PC-3 (cell line): Measurements from ENCODE around the gene ERMN. TPM values are rescaled to one million over a fixed set of nuclear protein-coding genes. Genes with fewer than 3 reads are reported as not detected.
A peak's percentile ranks its signal among the peaks of the same experiment; 100 is the strongest.

Experiments
- ATAC-seq: fragments of 200-7000 bp; cut with Tn5 transposase; 2 replicates; pipeline ENCODE4 v1.9.1; 2020; ENCODE audit warnings: mild to moderate bottlenecking, moderate library complexity
- BruUV-seq: library from RNA; stranded (reverse); fragments of 400-500 nt; replicated peaks from 2 replicates; lab custom pipeline; 2021; lab: Mats Ljungman, UMichigan
- CTCF ChIA-PET: fragments of 300-600 bp; sonication (Branson Sonifier 250); formaldehyde crosslinking; loops from one replicate; lab custom pipeline; 2022; ENCODE audit warnings: antibody characterized with exemption; lab: Charles Lee
- POLR2A ChIA-PET: fragments of 300-600 bp; sonication (Branson Sonifier 250); formaldehyde crosslinking; loops from one replicate; lab custom pipeline; 2022; ENCODE audit warnings: antibody characterized with exemption; ENCODE audit not compliant: unreplicated experiment; lab: Charles Lee
- DNase-seq: peaks from one replicate; pipeline ENCODE4 v3.0.0-alpha.2; 2015
- H2AFZ ChIP-seq: fragments of 300-600 bp; sonication (generic); 2 replicates; pipeline ENCODE4 v1.6.0; 2016; ENCODE audit warnings: antibody characterized with exemption, low read length
- H3F3A ChIP-seq: fragments of 300-600 bp; sonication (generic); one replicate; pipeline ENCODE4 v1.6.0; 2017; ENCODE audit warnings: antibody characterized with exemption, low read length, control low read depth, mild to moderate bottlenecking; ENCODE audit not compliant: unreplicated experiment
- H3K27ac ChIP-seq: fragments of 300-600 bp; sonication (generic); 2 replicates; pipeline ENCODE4 v1.5.1; 2016; ENCODE audit warnings: mild to moderate bottlenecking, low read length
- H3K27me3 ChIP-seq: fragments of 300-600 bp; sonication (generic); 2 replicates; pipeline ENCODE4 v1.6.1; 2016; ENCODE audit warnings: low read length, mixed read lengths
- H3K36me3 ChIP-seq: fragments of 300-600 bp; sonication (generic); 2 replicates; pipeline ENCODE4 v1.6.1; 2016; ENCODE audit warnings: low read depth, mixed run types, low read length, mixed read lengths
- H3K4me1 ChIP-seq: fragments of 300-600 bp; sonication (generic); 2 replicates; pipeline ENCODE4 v1.5.1; 2016; ENCODE audit warnings: low read length; ENCODE audit not compliant: insufficient read depth
- H3K4me2 ChIP-seq: fragments of 300-600 bp; sonication (generic); 2 replicates; pipeline ENCODE4 v1.6.0; 2016; ENCODE audit warnings: low read length
- H3K4me3 ChIP-seq: fragments of 300-600 bp; sonication (generic); 2 replicates; pipeline ENCODE4 v1.5.1; 2016; ENCODE audit warnings: mild to moderate bottlenecking, low read length, mixed read lengths
- H3K79me2 ChIP-seq: fragments of 300-600 bp; sonication (generic); 2 replicates; pipeline ENCODE4 v1.6.1; 2017; ENCODE audit warnings: low read length, mixed read lengths
- H3K9ac ChIP-seq: fragments of 300-600 bp; sonication (generic); 2 replicates; pipeline ENCODE4 v1.6.0; 2016; ENCODE audit warnings: mild to moderate bottlenecking, low read length
- H3K9me2 ChIP-seq: fragments of 300-600 bp; sonication (generic); replicated peaks from 2 replicates; pipeline ENCODE4 v1.6.1; 2016; ENCODE audit warnings: mixed run types, low read length, mixed read lengths
- H3K9me3 ChIP-seq: fragments of 300-600 bp; sonication (generic); 2 replicates; pipeline ENCODE4 v1.6.1; 2016; ENCODE audit warnings: low read length, mixed read lengths
- H4K20me1 ChIP-seq: fragments of 300-600 bp; sonication (generic); 2 replicates; pipeline ENCODE4 v1.6.1; 2016; ENCODE audit warnings: low read length, mixed read lengths
- EZH2 ChIP-seq: fragments of 300-600 bp; sonication (generic); IDR thresholded peaks from one replicate; pipeline ENCODE4 v1.6.1; 2017; ENCODE audit warnings: antibody characterized with exemption, mild to moderate bottlenecking, low read length; ENCODE audit not compliant: unreplicated experiment
- EZH2phosphoT487 ChIP-seq: fragments of 300-600 bp; sonication (generic); IDR thresholded peaks from 2 replicates; pipeline ENCODE4 v1.6.1; 2018; ENCODE audit warnings: mild to moderate bottlenecking, antibody characterized with exemption, low read length, borderline replicate concordance
- intact Hi-C: fragments of 100-400 bp; cut with micrococcal nuclease; formaldehyde crosslinking; loops from 2 replicates; pipeline ENCODE4 v1.9.0; 2023
- total RNA-seq: library from RNA; depleted of rRNA; stranded (reverse); fragments of >200 nt; gene quantifications from 2 replicates; pipeline ENCODE4 v1.2.3, GENCODE V29; 2014
- TF ChIP-seq, protein P1 (sequence below): fragments of 300-600 bp; sonication (generic); conservative IDR thresholded peaks from 2 replicates; pipeline ENCODE4 v1.5.1; 2017; ENCODE audit warnings: antibody characterized with exemption, low read depth, mild to moderate bottlenecking, low read length

Gene ERMN
- total RNA-seq, 1 experiment from 2014 or later: not detected

- TF ChIP-seq, protein P1, sequence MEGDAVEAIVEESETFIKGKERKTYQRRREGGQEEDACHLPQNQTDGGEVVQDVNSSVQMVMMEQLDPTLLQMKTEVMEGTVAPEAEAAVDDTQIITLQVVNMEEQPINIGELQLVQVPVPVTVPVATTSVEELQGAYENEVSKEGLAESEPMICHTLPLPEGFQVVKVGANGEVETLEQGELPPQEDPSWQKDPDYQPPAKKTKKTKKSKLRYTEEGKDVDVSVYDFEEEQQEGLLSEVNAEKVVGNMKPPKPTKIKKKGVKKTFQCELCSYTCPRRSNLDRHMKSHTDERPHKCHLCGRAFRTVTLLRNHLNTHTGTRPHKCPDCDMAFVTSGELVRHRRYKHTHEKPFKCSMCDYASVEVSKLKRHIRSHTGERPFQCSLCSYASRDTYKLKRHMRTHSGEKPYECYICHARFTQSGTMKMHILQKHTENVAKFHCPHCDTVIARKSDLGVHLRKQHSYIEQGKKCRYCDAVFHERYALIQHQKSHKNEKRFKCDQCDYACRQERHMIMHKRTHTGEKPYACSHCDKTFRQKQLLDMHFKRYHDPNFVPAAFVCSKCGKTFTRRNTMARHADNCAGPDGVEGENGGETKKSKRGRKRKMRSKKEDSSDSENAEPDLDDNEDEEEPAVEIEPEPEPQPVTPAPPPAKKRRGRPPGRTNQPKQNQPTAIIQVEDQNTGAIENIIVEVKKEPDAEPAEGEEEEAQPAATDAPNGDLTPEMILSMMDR: no peak
- TF ChIP-seq EZH2phosphoT487: no peak
- TF ChIP-seq EZH2: no peak
- DNase-seq: no peak
Observed at GRCh38 chr2:157296490-157296889, 29.1 kb downstream of the ERMN start.

DNA sequence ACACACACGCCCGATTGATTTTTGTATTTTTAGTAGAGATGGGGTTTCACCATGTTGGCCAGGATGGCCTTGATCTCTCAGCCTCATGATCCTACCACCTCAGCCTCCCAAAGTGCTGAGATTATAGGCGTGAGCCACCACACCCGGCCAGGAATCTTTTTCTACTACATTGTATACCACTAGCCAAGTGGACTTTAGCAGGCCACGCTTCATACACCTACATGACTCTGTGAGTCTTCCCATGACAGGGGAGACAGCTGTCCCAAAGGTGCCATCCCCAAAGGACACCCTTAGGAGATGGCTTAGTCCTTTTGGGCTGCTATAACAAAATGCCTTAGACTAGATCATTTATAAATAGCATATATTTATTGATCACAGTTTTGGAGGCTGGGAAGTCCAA, 32.8 kb downstream of the ERMN start:
- no peak overlapping the region for H3K4me2 ChIP-seq
- no peak overlapping the region for H3K27ac ChIP-seq
- ChIA-PET CTCF (no interaction called here), POLR2A (no interaction called here)
- H3K27me3 ChIP-seq: no peaks in the 10 kb centered on the region
- TF ChIP-seq EZH2phosphoT487 (no peak), EZH2 (no peak)
- TF ChIP-seq, protein P1: no peak
- peaks cover 15% of the 10 kb centered on the region for H3K4me1 ChIP-seq
- no peaks in the 10 kb centered on the region for H3K79me2 ChIP-seq
- H3K36me3 ChIP-seq: no peaks in the 10 kb centered on the region
- H3K9ac ChIP-seq: no peak overlapping the region
- DNase-seq (no peak), ATAC-seq (no peak)
- H3K9me3 ChIP-seq: no peaks in the 10 kb centered on the region
- H2AFZ ChIP-seq: no peak overlapping the region
- H3K4me3 ChIP-seq: no peak overlapping the region
- no TSS peak for BruUV-seq
- no peaks in the 10 kb centered on the region for H4K20me1 ChIP-seq
- no peaks in the 10 kb centered on the region for H3F3A ChIP-seq
- intact Hi-C loops: no loop called here
- H3K9me2 ChIP-seq: no peaks in the 10 kb centered on the region

More at GRCh38 chr2:157296490-157296889, 29.1 kb downstream of the ERMN start:
- Histone ChIP-seq H3K9me2 (no peaks in the 10 kb centered on the region), H3K4me2 (no peak overlapping the region), H3K4me3 (no peak overlapping the region), H3K79me2 (no peaks in the 10 kb centered on the region), H3K9me3 (no peaks in the 10 kb centered on the region), H3K4me1 (peaks cover 2% of the 10 kb centered on the region), H3K27me3 (no peaks in the 10 kb centered on the region), H4K20me1 (no peaks in the 10 kb centered on the region), H3K9ac (no peak overlapping the region), H3K36me3 (no peaks in the 10 kb centered on the region), H3K27ac (no peak overlapping the region), H2AFZ (no peak overlapping the region), H3F3A (no peaks in the 10 kb centered on the region)
- no TSS peak for BruUV-seq
- ChIA-PET POLR2A (no interaction called here), CTCF (no interaction called here)
- ATAC-seq: no peak
- intact Hi-C loops: no loop called here

DNA sequence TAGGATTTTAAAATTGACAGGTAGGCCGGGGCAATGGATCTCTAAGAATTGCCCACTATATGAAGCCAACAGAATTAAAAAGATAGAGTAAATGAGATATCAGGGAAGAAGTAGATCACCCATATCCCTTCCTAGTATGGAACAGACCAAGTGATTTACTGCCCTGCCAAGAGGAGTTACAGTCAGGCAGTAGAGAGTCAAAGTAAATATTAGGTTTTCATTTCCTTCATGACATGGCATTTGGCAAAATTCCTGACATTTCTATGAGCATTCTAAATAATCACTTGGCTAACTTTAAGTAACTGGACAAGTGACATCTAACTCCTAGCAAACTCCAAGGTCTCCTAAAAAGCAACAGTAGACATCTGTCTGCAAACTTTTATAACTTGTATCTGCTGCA, 34.6 kb downstream of the ERMN start:
- Histone ChIP-seq H3K4me3 (no peak overlapping the region), H2AFZ (no peak overlapping the region), H3K4me1 (peaks cover 15% of the 10 kb centered on the region), H3K9me2 (no peaks in the 10 kb centered on the region), H3K79me2 (no peaks in the 10 kb centered on the region), H4K20me1 (no peaks in the 10 kb centered on the region), H3K9ac (no peak overlapping the region), H3K9me3 (no peaks in the 10 kb centered on the region), H3K27me3 (no peaks in the 10 kb centered on the region), H3K27ac (peak overlapping the region; percentile 56), H3F3A (no peaks in the 10 kb centered on the region), H3K36me3 (no peaks in the 10 kb centered on the region), H3K4me2 (peak overlapping the region; percentile 26; the same call in 1 of the 2 replicates)
- TF ChIP-seq, protein P1: no peak
- TF ChIP-seq EZH2phosphoT487 (no peak), EZH2 (no peak)
- ChIA-PET CTCF (no interaction called here), POLR2A (no interaction called here)
- ATAC-seq (peak; percentile 100), DNase-seq (peak; percentile 93)
- BruUV-seq: no TSS peak
- intact Hi-C loops: loop anchor here (2.0 kb wide), 1 partner anchor 26 kb away; no protein-coding TSS in a partner anchor
